IMR-90 (cell line): ENCODE data around the gene EVPL. TPM values are rescaled to one million over a fixed set of nuclear protein-coding genes. Genes with fewer than 3 reads are reported as not detected.

ENCODE experiments used
- ATAC-seq: fragments of 200-7000 bp; cut with Tn5 transposase; 2 replicates; pipeline ENCODE4 v1.9.1; 2020; ENCODE audit warnings: low read depth, mild to moderate bottlenecking, moderate library complexity
- BruUV-seq: library from RNA; stranded (reverse); fragments of 400-500 nt; replicated peaks from 2 replicates; lab custom pipeline; 2021; lab: Mats Ljungman, UMichigan
- CTCF ChIA-PET: fragments of 300-600 bp; formaldehyde crosslinking; extraction: SDS; loops from one replicate; lab custom pipeline; 2021; ENCODE audit warnings: antibody characterized with exemption; lab: Yijun Ruan, JAX
- POLR2A ChIA-PET: fragments of 300-600 bp; sonication (Branson Sonifier 250); formaldehyde crosslinking; loops from one replicate; lab custom pipeline; 2022; ENCODE audit warnings: antibody characterized with exemption; ENCODE audit not compliant: unreplicated experiment; lab: Charles Lee
- DNase-seq: peaks from one replicate; pipeline ENCODE4 v3.0.0; 2013
- H2AFZ ChIP-seq: replicated peaks from 2 replicates; pipeline ENCODE3; 2013; ENCODE audit warnings: low read length, mild to moderate bottlenecking; ENCODE audit not compliant: poor library complexity
- H2AK5ac ChIP-seq: 2 replicates; pipeline ENCODE4 v1.6.1; 2013; ENCODE audit warnings: low read depth, low read length, inconsistent platforms
- H2AK9ac ChIP-seq: replicated peaks from 2 replicates; pipeline ENCODE3; 2013; ENCODE audit warnings: mild to moderate bottlenecking, low read depth, low read length, moderate library complexity; ENCODE audit not compliant: poor library complexity
- H2BK120ac ChIP-seq: 2 replicates; pipeline ENCODE4 v1.6.1; 2013; ENCODE audit warnings: low read depth, low read length, inconsistent platforms
- H2BK15ac ChIP-seq: 3 replicates; pipeline ENCODE4 v1.6.1; 2013; ENCODE audit warnings: low read depth, low read length, inconsistent platforms
- H2BK20ac ChIP-seq: 2 replicates; pipeline ENCODE4 v1.6.1; 2013; ENCODE audit warnings: low read depth, mild to moderate bottlenecking, inconsistent platforms, low read length, moderate library complexity
- H2BK5ac ChIP-seq: 2 replicates; pipeline ENCODE4 v1.6.1; 2013; ENCODE audit warnings: mild to moderate bottlenecking, low read depth, low read length, inconsistent platforms; ENCODE audit not compliant: poor library complexity, severe bottlenecking
- H3K14ac ChIP-seq: replicated peaks from 2 replicates; pipeline ENCODE4 v1.6.1; 2013; ENCODE audit warnings: low read depth, low read length, inconsistent platforms
- H3K18ac ChIP-seq: 2 replicates; pipeline ENCODE4 v1.6.1; 2013; ENCODE audit warnings: low read depth, low read length, control low read depth
- H3K23ac ChIP-seq: 2 replicates; pipeline ENCODE4 v1.6.1; 2013; ENCODE audit warnings: low read depth, low read length, inconsistent platforms
- H3K27ac ChIP-seq: 2 replicates; pipeline ENCODE4 v1.5.1; 2013; ENCODE audit warnings: mild to moderate bottlenecking, control low read depth, low read length; ENCODE audit not compliant: insufficient read depth
- H3K27me3 ChIP-seq: 2 replicates; pipeline ENCODE4 v1.6.1; 2013; ENCODE audit warnings: low read length; ENCODE audit not compliant: control insufficient read depth, insufficient read depth
- H3K36me3 ChIP-seq: 2 replicates; pipeline ENCODE4 v1.6.1; 2013; ENCODE audit warnings: low read length, mixed read lengths; ENCODE audit not compliant: control insufficient read depth, insufficient read depth
- H3K4ac ChIP-seq: 2 replicates; pipeline ENCODE4 v1.6.1; 2013; ENCODE audit warnings: low read depth, low read length, inconsistent platforms
- H3K4me1 ChIP-seq: 2 replicates; pipeline ENCODE4 v1.6.1; 2013; ENCODE audit warnings: low read length, mixed read lengths; ENCODE audit not compliant: control insufficient read depth, insufficient read depth
- H3K4me2 ChIP-seq: 2 replicates; pipeline ENCODE4 v1.6.1; 2013; ENCODE audit warnings: low read depth, mild to moderate bottlenecking, control low read depth, low read length, moderate library complexity
- H3K4me3 ChIP-seq: 2 replicates; pipeline ENCODE4 v1.5.1; 2013; ENCODE audit warnings: low read depth, mild to moderate bottlenecking, control low read depth, low read length, moderate library complexity; ENCODE audit not compliant: insufficient read depth
- H3K56ac ChIP-seq: 2 replicates; pipeline ENCODE4 v1.6.1; 2013; ENCODE audit warnings: low read length, inconsistent platforms; ENCODE audit not compliant: insufficient read depth; ENCODE audit errors: extremely low read depth
- H3K79me1 ChIP-seq, 2 experiments: 2 replicates each; pipeline ENCODE4 v1.6.1; 2013; ENCODE audit warnings: low read length in 2 of 2, inconsistent platforms in 1 of 2, low read depth in 1 of 2
- H3K9ac ChIP-seq: 2 replicates; pipeline ENCODE4 v1.6.1; 2013; ENCODE audit warnings: low read depth, low read length, control low read depth
- H3K9me1 ChIP-seq: 2 replicates; pipeline ENCODE4 v1.6.1; 2013; ENCODE audit warnings: low read length, inconsistent platforms; ENCODE audit not compliant: insufficient read depth
- H3K9me3 ChIP-seq: 2 replicates; pipeline ENCODE4 v1.6.1; 2013; ENCODE audit warnings: low read length; ENCODE audit not compliant: control insufficient read depth, insufficient read depth
- H4K20me1 ChIP-seq: 2 replicates; pipeline ENCODE4 v1.6.1; 2013; ENCODE audit warnings: low read length, inconsistent platforms; ENCODE audit not compliant: insufficient read depth
- H4K5ac ChIP-seq: 2 replicates; pipeline ENCODE4 v1.6.1; 2013; ENCODE audit warnings: mild to moderate bottlenecking, low read depth, low read length, control low read depth
- H4K8ac ChIP-seq, 2 experiments: 2 replicates each; pipeline ENCODE4 v1.6.1; 2013; ENCODE audit warnings: low read depth in 2 of 2, low read length in 2 of 2, control low read depth in 1 of 2, inconsistent platforms in 1 of 2
- H4K91ac ChIP-seq: 2 replicates; pipeline ENCODE4 v1.6.1; 2013; ENCODE audit warnings: low read depth, low read length, inconsistent platforms; ENCODE audit not compliant: insufficient read depth
- NFE2L2 ChIP-seq: fragments of 150-350 bp; IDR thresholded peaks from 2 replicates; pipeline ENCODE4 v1.6.1; 2016; ENCODE audit warnings: low read depth, mild to moderate bottlenecking, low read length
- POLR2A ChIP-seq: IDR thresholded peaks from 2 replicates; pipeline ENCODE4 v1.6.1; 2012; ENCODE audit warnings: mild to moderate bottlenecking, low read depth, low read length
- WGBS, 2 experiments: methylation state at CpG; one replicate each; pipeline versions ENCODE4 v1.1.5 to v1.1.7; 2013; ENCODE audit warnings: missing lambda C conversion rate in 2 of 2; ENCODE audit not compliant: insufficient read length in 1 of 2; ENCODE audit errors: extremely low coverage in 2 of 2; 5-methylcytosine and 5-hydroxymethylcytosine counted together
- dilution Hi-C: fragments of 300-500 bp; cut with HindIII; formaldehyde crosslinking; loops from one replicate; pipeline ENCODE4 v1.14.3; 2018; ENCODE audit warnings: low sequenced_read_pairs; ENCODE audit not compliant: unreplicated experiment
- in situ Hi-C: fragments of 300-500 bp; cut with MboI; formaldehyde crosslinking; loops from 3 replicates; pipeline ENCODE4 v1.14.3; 2019; ENCODE audit warnings: low sequenced_read_pairs, inconsistent platforms, mixed read lengths
- intact Hi-C: fragments of 100-400 bp; cut with micrococcal nuclease; formaldehyde crosslinking; loops from 2 replicates; pipeline ENCODE4 v1.10.0; 2022
- polyA plus RNA-seq, 3 experiments: library from polyadenylated mRNA; depleted of rRNA; stranded (reverse); fragments of >200 nt; gene quantifications; 2 replicates each; pipeline ENCODE4 v1.2.3, GENCODE V29; 2012; ENCODE audit warnings: low replicate concordance in 1 of 3
- total RNA-seq: library from RNA; depleted of rRNA; stranded (reverse); fragments of >200 nt; gene quantifications from 2 replicates; pipeline ENCODE4 v1.2.3, GENCODE V29; 2012

The EVPL gene
- total and polyA plus RNA-seq, 2 of the 4 experiments (the other 2 are of a cell fraction): not detected

- Histone ChIP-seq H3K79me1 (no peaks in the 10 kb centered on the region; a peak in 1 of 4 replicates), H3K56ac (no peak overlapping the region), H3K9me1 (peaks cover 5% of the 10 kb centered on the region; the same call in 1 of the 2 replicates), H3K23ac (no peak overlapping the region), H2AK5ac (no peak overlapping the region), H2BK20ac (no peak overlapping the region), H2AFZ (no peak overlapping the region), H2AK9ac (no peak overlapping the region), H2BK15ac (no peak overlapping the region), H4K8ac (no peak overlapping the region), H3K9me3 (no peaks in the 10 kb centered on the region), H3K4me2 (no peak overlapping the region), H3K4me1 (no peaks in the 10 kb centered on the region), H2BK5ac (no peak overlapping the region), H3K27ac (no peak overlapping the region), H3K18ac (no peak overlapping the region), H3K14ac (no peak overlapping the region), H4K20me1 (0 out of 2 replicates have a peak, but pooled peaks cover 8% of the 10 kb centered on the region), H4K91ac (no peak overlapping the region), H3K36me3 (peaks cover 54% of the 10 kb centered on the region), H3K27me3 (no peaks in the 10 kb centered on the region), H4K5ac (no peak overlapping the region), H3K9ac (no peak overlapping the region), H2BK120ac (no peak overlapping the region), H3K4ac (no peak overlapping the region), H3K4me3 (no peak overlapping the region)
- ChIA-PET CTCF (no interaction called here), POLR2A (no interaction called here)
- TF ChIP-seq POLR2A: no peak
- 0 out of 2 replicates have a peak, but pooled peaks have one; percentile 36 for TF ChIP-seq NFE2L2
- no peak for ATAC-seq
- 68% methylated on average over 6 of the region's 6 CpGs; no CpG with 5 or more reads in 1 of the 2 experiments for WGBS, 2 experiments
- DNase-seq: peak; percentile 40
- dilution Hi-C loops: no loop called here
- TSS peak; percentile 96 for BruUV-seq
- intact Hi-C loops: loop anchor here (5.0 kb wide), 1 partner anchor 33 kb away; the partner anchor contains the start of genes GALR2 and SRP68
- in situ Hi-C loops: no loop called here
Measured at GRCh38 chr17:76039121-76039520, 12.0 kb upstream of the EVPL start.
